Fibroblast of lung (primary cell): ENCODE measurements around the gene GNA12.
"Not testable (repeated sequence)": the region's sequence is repeated elsewhere in the genome, so short reads cannot be mapped to it uniquely, and the experiment has no call there.

ENCODE experiments used
- EZH2 ChIP-seq: IDR thresholded peaks from 2 replicates; pipeline ENCODE4 v1.5.1; 2012; ENCODE audit warnings: low read length, control low read depth, mild to moderate bottlenecking; ENCODE audit errors: missing control alignments
- TF ChIP-seq, protein P1 (sequence below), 2 donors: IDR thresholded peaks in 1 of 2; conservative IDR thresholded peaks in 1 of 2; 1 replicate in 1 of 2; 2 replicates in 1 of 2; pipeline ENCODE4 v1.5.1; 2011 to 2012; ENCODE audit warnings: low read length in 2 of 2, control low read depth in 1 of 2, inconsistent platforms in 1 of 2, low read depth in 1 of 2, mild to moderate bottlenecking in 1 of 2

DNA sequence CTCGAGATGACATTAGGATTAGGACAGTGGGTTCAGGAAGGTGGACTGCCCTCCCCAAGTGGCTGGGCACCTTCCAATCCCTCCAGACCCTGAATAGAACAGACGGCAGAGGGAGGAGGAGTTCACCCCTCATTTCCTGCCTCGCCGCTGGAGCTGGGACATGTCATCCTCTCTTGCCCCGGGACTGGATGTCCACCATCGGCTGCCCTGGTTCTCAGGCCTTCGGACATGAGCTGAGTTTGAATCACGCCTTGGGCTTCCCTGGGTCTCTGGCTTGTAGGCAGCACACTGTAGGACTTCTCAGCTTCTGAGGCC is 150.0 kb downstream of the GNA12 start:
- TF ChIP-seq, protein P1, sequence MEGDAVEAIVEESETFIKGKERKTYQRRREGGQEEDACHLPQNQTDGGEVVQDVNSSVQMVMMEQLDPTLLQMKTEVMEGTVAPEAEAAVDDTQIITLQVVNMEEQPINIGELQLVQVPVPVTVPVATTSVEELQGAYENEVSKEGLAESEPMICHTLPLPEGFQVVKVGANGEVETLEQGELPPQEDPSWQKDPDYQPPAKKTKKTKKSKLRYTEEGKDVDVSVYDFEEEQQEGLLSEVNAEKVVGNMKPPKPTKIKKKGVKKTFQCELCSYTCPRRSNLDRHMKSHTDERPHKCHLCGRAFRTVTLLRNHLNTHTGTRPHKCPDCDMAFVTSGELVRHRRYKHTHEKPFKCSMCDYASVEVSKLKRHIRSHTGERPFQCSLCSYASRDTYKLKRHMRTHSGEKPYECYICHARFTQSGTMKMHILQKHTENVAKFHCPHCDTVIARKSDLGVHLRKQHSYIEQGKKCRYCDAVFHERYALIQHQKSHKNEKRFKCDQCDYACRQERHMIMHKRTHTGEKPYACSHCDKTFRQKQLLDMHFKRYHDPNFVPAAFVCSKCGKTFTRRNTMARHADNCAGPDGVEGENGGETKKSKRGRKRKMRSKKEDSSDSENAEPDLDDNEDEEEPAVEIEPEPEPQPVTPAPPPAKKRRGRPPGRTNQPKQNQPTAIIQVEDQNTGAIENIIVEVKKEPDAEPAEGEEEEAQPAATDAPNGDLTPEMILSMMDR (conservative IDR thresholded peaks at IDR 0.05 in 1 of 2, IDR thresholded peaks at IDR 0.05 in 1 of 2; ENCODE audit: low read depth in 1 of 2, low read length in 2 of 2), result not testable (repeated sequence)
- TF ChIP-seq EZH2, result not testable (repeated sequence)
